Panc1 (cell line): Measurements from ENCODE around the gene PCP4L1.

Source experiments
- CTCF ChIP-seq: fragments of 450-650 bp; IDR thresholded peaks from 2 replicates; pipeline ENCODE4 v1.5.1; 2017; ENCODE audit warnings: mild to moderate bottlenecking
- POLR2AphosphoS5 ChIP-seq: IDR thresholded peaks from 2 replicates; pipeline ENCODE4 v1.6.1; 2012; ENCODE audit warnings: mild to moderate bottlenecking, low read depth, low read length, moderate library complexity
- REST ChIP-seq, 2 experiments: IDR thresholded peaks; 2 replicates each; pipeline ENCODE4 v1.6.1; 2011 to 2012; ENCODE audit warnings: low read depth in 2 of 2, control low read depth in 1 of 2, low read length in 1 of 2, mild to moderate bottlenecking in 1 of 2, moderate library complexity in 1 of 2; ENCODE audit not compliant: insufficient read depth in 1 of 2
- SIN3A ChIP-seq: IDR thresholded peaks from 2 replicates; pipeline ENCODE4 v1.6.1; 2012; ENCODE audit warnings: low read depth, mild to moderate bottlenecking, low read length, moderate library complexity, borderline replicate concordance; ENCODE audit not compliant: insufficient read depth
- TCF7L2 ChIP-seq: IDR thresholded peaks from 2 replicates; pipeline ENCODE4 v1.6.1; 2011; ENCODE audit warnings: mild to moderate bottlenecking, low read depth, low read length, inconsistent platforms

GRCh38 chr1:161259345-161259702 is 779 bp downstream of the PCP4L1 start:
- TF ChIP-seq CTCF (no peak), POLR2AphosphoS5 (no peak), SIN3A (no peak), REST (IDR thresholded peaks at IDR 0.05; ENCODE audit: insufficient read depth in 1 of 2, low read depth in 2 of 2, low read length in 1 of 2) (no peak), TCF7L2 (no peak)
